Activated naive CD4-positive, alpha-beta T cell treated with anti-CD3 and anti-CD28 coated beads, Interleukin-2, amount 10 ng/mL, durations not matched to agents 7 days and 5 days (primary cell): ENCODE measurements around the gene ZNF426.
A peak's percentile ranks its signal among the peaks of the same experiment; 100 is the strongest.

Experiments
- CTCF ChIA-PET: fragments of 350-600 bp; sonication (Branson Sonifier 250); formaldehyde crosslinking; loops from one replicate; lab custom pipeline; 2021; ENCODE audit warnings: antibody characterized with exemption; lab: Charles Lee
- DNase-seq: peaks from one replicate; pipeline ENCODE4 v3.0.0-alpha.2; 2020
- H3K27ac Mint-ChIP-seq: one replicate; pipeline ENCODE4 v1.8.0; 2021; ENCODE audit warnings: mild to moderate bottlenecking, moderate library complexity, mixed read lengths
- H3K27me3 Mint-ChIP-seq: one replicate; pipeline ENCODE4 v1.8.0; 2021; ENCODE audit warnings: mild to moderate bottlenecking, mixed read lengths
- H3K36me3 Mint-ChIP-seq: one replicate; pipeline ENCODE4 v1.8.0; 2021; ENCODE audit warnings: mixed read lengths
- H3K4me1 Mint-ChIP-seq: one replicate; pipeline ENCODE4 v1.8.0; 2021; ENCODE audit warnings: mixed read lengths
- H3K4me3 Mint-ChIP-seq: one replicate; pipeline ENCODE4 v1.8.0; 2021; ENCODE audit warnings: mild to moderate bottlenecking, moderate library complexity, mixed read lengths
- H3K9me3 Mint-ChIP-seq: one replicate; pipeline ENCODE4 v1.8.0; 2021; ENCODE audit warnings: mixed read lengths

Gene ZNF426

GRCh38 chr19:9535934-9536333 lies 2.5 kb downstream of the ZNF426 start:
- Mint-ChIP-seq H3K9me3 (peaks cover 52% of the 10 kb centered on the region), H3K27me3 (peaks cover 5% of the 10 kb centered on the region), H3K4me1 (peaks cover 17% of the 10 kb centered on the region), H3K4me3 (no peak overlapping the region), H3K36me3 (peaks cover 77% of the 10 kb centered on the region), H3K27ac (peak overlapping the region; percentile 7)
- no peak for DNase-seq
- CTCF ChIA-PET = no interaction called here

GRCh38 chr19:9531933-9532332 lies 6.5 kb downstream of the ZNF426 start:
- Mint-ChIP-seq H3K27me3 (no peaks in the 10 kb centered on the region), H3K36me3 (peaks cover 90% of the 10 kb centered on the region), H3K4me1 (no peaks in the 10 kb centered on the region), H3K9me3 (peaks cover 63% of the 10 kb centered on the region), H3K4me3 (no peak overlapping the region), H3K27ac (no peak overlapping the region)
- no peak for DNase-seq
- CTCF ChIA-PET = no interaction called here

- H3K27ac Mint-ChIP-seq = no peak overlapping the region
- no peaks in the 10 kb centered on the region for H3K27me3 Mint-ChIP-seq
- CTCF ChIA-PET = no interaction called here
- no peak for DNase-seq
- H3K9me3 Mint-ChIP-seq = peaks cover 75% of the 10 kb centered on the region
- no peaks in the 10 kb centered on the region for H3K4me1 Mint-ChIP-seq
- H3K4me3 Mint-ChIP-seq = no peak overlapping the region
- H3K36me3 Mint-ChIP-seq = peaks cover 75% of the 10 kb centered on the region
Measured at GRCh38 chr19:9528757-9529336, 9.6 kb downstream of the ZNF426 start.

GRCh38 chr19:9523885-9524474 lies 14.5 kb downstream of the ZNF426 start:
- H3K4me3 Mint-ChIP-seq = no peak overlapping the region
- H3K4me1 Mint-ChIP-seq = no peaks in the 10 kb centered on the region
- CTCF ChIA-PET = no interaction called here
- DNase-seq = no peak
- peaks cover 68% of the 10 kb centered on the region for H3K9me3 Mint-ChIP-seq
- H3K27me3 Mint-ChIP-seq = no peaks in the 10 kb centered on the region
- H3K27ac Mint-ChIP-seq = no peak overlapping the region
- H3K36me3 Mint-ChIP-seq = peaks cover 36% of the 10 kb centered on the region

GRCh38 chr19:9507285-9507684 lies 31.2 kb downstream of the ZNF426 start:
- peaks cover 54% of the 10 kb centered on the region for H3K9me3 Mint-ChIP-seq
- CTCF ChIA-PET = no interaction called here

GRCh38 chr19:9500796-9501195 lies 37.6 kb downstream of the ZNF426 start:
- Mint-ChIP-seq H3K36me3 (peaks cover 3% of the 10 kb centered on the region), H3K27ac (no peak overlapping the region), H3K27me3 (peaks cover 11% of the 10 kb centered on the region), H3K9me3 (peaks cover 36% of the 10 kb centered on the region), H3K4me1 (peaks cover 9% of the 10 kb centered on the region), H3K4me3 (no peak overlapping the region)
- no peak for DNase-seq
- CTCF ChIA-PET = no interaction called here

More at GRCh38 chr19:9507285-9507684, 31.2 kb downstream of the ZNF426 start:
- no peak overlapping the region for H3K4me3 Mint-ChIP-seq
- H3K27ac Mint-ChIP-seq = no peak overlapping the region
- no peaks in the 10 kb centered on the region for H3K4me1 Mint-ChIP-seq
- no peak for DNase-seq
- no peaks in the 10 kb centered on the region for H3K27me3 Mint-ChIP-seq
- H3K36me3 Mint-ChIP-seq = no peaks in the 10 kb centered on the region

GRCh38 chr19:9498183-9498902 lies 40.1 kb downstream of the ZNF426 start, which contains the start of gene ZNF560:
ZNF560 (minus strand) TSS chr19:9498616; CDS start chr19:9475313, 23,303 bp downstream.
- Mint-ChIP-seq H3K4me3 (peak within 1 kb of the TSS; percentile 26), H3K27me3 (peaks cover 11% of the 10 kb centered on the region), H3K9me3 (peaks cover 36% of the 10 kb centered on the region), H3K27ac (peak within 1 kb of the TSS; percentile 28), H3K4me1 (peaks cover 9% of the 10 kb centered on the region), H3K36me3 (peaks cover 3% of the 10 kb centered on the region)
- peak; percentile 38 for DNase-seq
- CTCF ChIA-PET = interaction anchor here (0.6 kb wide), 1 partner anchor 387 kb away, joined by 3 read pairs; no protein-coding TSS in a partner anchor

- Mint-ChIP-seq H3K27ac (no peak overlapping the region), H3K27me3 (peaks cover 11% of the 10 kb centered on the region), H3K9me3 (peaks cover 47% of the 10 kb centered on the region), H3K4me3 (no peak overlapping the region), H3K36me3 (peaks cover 3% of the 10 kb centered on the region), H3K4me1 (peaks cover 9% of the 10 kb centered on the region)
- CTCF ChIA-PET = no interaction called here
- DNase-seq = no peak
Measured at GRCh38 chr19:9494096-9494495, 44.3 kb downstream of the ZNF426 start.

- Mint-ChIP-seq H3K9me3 (peaks cover 61% of the 10 kb centered on the region), H3K36me3 (peaks cover 7% of the 10 kb centered on the region), H3K27ac (no peak overlapping the region), H3K4me3 (no peak overlapping the region), H3K4me1 (no peaks in the 10 kb centered on the region), H3K27me3 (no peaks in the 10 kb centered on the region)
- no peak for DNase-seq
- CTCF ChIA-PET = no interaction called here
Measured at GRCh38 chr19:9487016-9487415, 51.4 kb downstream of the ZNF426 start.

- CTCF ChIA-PET = no interaction called here
- H3K9me3 Mint-ChIP-seq = peaks cover 62% of the 10 kb centered on the region
- H3K4me1 Mint-ChIP-seq = no peaks in the 10 kb centered on the region
- DNase-seq = no peak
- H3K27ac Mint-ChIP-seq = no peak overlapping the region
- H3K4me3 Mint-ChIP-seq = no peak overlapping the region
- H3K36me3 Mint-ChIP-seq = peaks cover 11% of the 10 kb centered on the region
- no peaks in the 10 kb centered on the region for H3K27me3 Mint-ChIP-seq
Measured at GRCh38 chr19:9485140-9485539, 53.3 kb downstream of the ZNF426 start.

GRCh38 chr19:9474975-9475374 lies 63.5 kb downstream of the ZNF426 start:
- Mint-ChIP-seq H3K27ac (no peak overlapping the region), H3K4me3 (no peak overlapping the region), H3K36me3 (no peaks in the 10 kb centered on the region), H3K9me3 (peaks cover 50% of the 10 kb centered on the region), H3K4me1 (no peaks in the 10 kb centered on the region), H3K27me3 (no peaks in the 10 kb centered on the region)
- CTCF ChIA-PET = interaction anchor here (0.7 kb wide), 1 partner anchor 341 kb away, joined by 3 read pairs; no protein-coding TSS in a partner anchor
- DNase-seq = no peak
